HG03025 (cell line): ENCODE results near the gene POLDIP3.

ENCODE experiments used
- ATAC-seq: cut with Tn5 transposase; IDR thresholded peaks from one replicate; pipeline ENCODE4 v1.9.1; 2021; ENCODE audit warnings: mild to moderate bottlenecking, moderate library complexity; ENCODE audit not compliant: unreplicated experiment, low FRiP score

Gene POLDIP3, protein sequence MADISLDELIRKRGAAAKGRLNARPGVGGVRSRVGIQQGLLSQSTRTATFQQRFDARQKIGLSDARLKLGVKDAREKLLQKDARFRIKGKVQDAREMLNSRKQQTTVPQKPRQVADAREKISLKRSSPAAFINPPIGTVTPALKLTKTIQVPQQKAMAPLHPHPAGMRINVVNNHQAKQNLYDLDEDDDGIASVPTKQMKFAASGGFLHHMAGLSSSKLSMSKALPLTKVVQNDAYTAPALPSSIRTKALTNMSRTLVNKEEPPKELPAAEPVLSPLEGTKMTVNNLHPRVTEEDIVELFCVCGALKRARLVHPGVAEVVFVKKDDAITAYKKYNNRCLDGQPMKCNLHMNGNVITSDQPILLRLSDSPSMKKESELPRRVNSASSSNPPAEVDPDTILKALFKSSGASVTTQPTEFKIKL

DNA sequence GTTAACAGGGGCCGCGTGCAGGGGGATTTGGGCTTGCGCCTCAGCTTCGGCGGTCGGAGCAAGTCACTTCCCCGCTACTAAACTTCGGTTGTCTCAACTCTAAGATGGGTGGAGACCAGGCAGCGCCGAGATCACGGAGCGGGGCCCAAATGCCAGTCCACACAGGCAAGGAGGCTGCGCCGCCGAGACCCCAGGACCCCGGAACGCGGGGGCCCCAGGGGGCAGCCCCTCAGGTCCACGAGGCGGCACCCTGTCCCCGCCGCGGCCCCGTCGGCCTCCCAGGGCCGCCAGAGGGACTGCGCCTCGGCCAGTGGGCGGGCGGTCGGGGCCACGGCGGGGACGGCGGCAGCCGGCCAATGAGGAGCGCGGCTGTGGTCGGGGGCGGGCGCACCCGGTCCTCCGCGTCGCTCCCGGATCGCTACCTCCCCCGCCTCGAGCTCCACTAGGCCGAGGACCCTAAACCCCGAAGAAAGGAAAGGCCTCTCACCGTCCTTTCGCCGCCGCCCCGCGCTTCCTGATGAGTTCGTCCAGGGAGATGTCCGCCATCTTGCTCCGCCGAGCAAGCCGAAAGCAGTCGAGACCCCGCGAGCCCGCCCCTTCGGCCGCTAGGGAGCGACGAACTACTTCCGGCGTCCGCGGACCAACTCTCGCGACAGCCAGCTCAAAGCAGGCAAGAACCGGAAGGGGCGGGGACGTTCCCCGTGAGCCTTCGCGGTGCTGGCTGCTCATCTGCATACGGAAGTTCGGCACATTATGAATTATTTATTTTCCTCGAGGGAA, at the start of gene POLDIP3:
POLDIP3 (minus strand) TSS at position 572 of the 780 bp plus-strand sequence; CDS start at position 546, 26 bp downstream.
- peak; percentile 53 for ATAC-seq

DNA sequence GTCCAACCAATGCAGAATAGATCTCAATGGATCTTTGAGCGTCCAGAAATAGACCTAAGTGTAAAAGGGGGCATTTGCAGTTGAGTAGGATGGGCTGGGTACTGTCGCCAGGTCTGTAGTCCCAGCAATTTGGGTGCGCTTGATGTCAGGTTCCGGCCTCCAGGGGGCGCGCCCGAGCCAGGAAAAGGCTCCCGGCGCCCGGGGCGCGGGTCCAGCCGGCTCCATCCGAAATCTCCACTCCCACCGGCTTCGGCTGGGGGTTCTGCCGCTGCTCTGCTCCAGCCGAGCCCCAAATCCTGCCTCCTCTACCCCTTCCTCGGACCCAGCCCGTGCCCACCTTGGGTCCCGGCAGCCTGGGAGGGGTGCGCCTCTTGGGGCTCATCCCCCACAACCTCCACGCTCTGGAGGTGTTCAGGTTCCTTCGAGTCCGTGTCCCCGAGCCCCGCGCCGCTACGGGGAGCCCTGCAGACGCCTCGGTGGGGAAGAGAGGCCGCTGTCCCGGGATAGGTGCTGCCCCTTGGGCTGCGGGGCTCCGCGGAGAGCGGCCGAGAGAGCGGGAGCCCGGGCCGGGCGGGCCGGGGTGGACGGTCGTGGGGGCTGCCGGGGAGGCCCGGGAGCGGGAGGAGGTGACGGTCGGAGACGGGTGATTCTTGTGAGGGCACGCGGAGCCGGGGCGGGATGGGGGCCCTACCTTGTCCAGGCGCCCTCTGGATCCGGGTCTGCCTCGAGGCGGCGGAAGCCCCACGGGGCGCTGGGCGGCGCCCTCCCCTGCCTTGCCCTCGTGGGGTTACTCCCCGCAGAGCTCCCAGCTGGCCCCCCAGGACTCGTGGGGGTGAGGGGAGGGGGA, 47.5 kb upstream of the POLDIP3 start:
- no peak for ATAC-seq

- ATAC-seq: no peak
These were observed 41.9 kb upstream of the POLDIP3 start for GRCh38 chr22:42656578-42656977.

- ATAC-seq: no peak
These were observed 41.0 kb upstream of the POLDIP3 start for GRCh38 chr22:42655693-42656092.

GRCh38 chr22:42654436-42655073, 39.9 kb upstream of the POLDIP3 start:
- no peak for ATAC-seq

DNA sequence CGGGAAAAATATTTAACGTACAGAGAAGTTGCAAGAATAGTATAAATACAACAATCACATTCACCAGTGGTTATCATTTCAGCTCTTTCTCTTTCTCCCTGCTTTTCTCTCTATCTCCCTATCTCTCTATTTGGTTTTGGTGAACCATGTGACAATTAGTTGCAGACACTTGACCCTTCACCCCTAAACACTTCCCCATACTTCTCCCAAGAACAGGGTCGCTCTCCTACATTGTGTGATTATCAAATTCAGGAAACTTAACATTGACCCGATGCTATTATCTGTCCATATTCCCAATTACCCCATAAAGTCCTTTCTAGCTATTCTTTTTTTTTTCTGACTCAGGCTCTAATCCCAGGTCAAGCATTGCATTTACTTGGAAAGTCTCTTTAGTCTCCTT, 39.3 kb upstream of the POLDIP3 start:
- no peak for ATAC-seq

GRCh38 chr22:42651134-42651533, 36.5 kb upstream of the POLDIP3 start:
- ATAC-seq: no peak

- ATAC-seq: peak; percentile 37
These were observed 34.8 kb upstream of the POLDIP3 start, which contains the start of gene CYB5R3 for GRCh38 chr22:42649246-42650099. Gene CYB5R3, minus strand, starts transcription at chr22:42649392. Its CDS starts 77 bp downstream, at chr22:42649315.

GRCh38 chr22:42648368-42649245, 33.9 kb upstream of the POLDIP3 start:
- peak; percentile 39 for ATAC-seq

- ATAC-seq: no peak
These were observed 33.3 kb upstream of the POLDIP3 start for GRCh38 chr22:42648017-42648367.

DNA sequence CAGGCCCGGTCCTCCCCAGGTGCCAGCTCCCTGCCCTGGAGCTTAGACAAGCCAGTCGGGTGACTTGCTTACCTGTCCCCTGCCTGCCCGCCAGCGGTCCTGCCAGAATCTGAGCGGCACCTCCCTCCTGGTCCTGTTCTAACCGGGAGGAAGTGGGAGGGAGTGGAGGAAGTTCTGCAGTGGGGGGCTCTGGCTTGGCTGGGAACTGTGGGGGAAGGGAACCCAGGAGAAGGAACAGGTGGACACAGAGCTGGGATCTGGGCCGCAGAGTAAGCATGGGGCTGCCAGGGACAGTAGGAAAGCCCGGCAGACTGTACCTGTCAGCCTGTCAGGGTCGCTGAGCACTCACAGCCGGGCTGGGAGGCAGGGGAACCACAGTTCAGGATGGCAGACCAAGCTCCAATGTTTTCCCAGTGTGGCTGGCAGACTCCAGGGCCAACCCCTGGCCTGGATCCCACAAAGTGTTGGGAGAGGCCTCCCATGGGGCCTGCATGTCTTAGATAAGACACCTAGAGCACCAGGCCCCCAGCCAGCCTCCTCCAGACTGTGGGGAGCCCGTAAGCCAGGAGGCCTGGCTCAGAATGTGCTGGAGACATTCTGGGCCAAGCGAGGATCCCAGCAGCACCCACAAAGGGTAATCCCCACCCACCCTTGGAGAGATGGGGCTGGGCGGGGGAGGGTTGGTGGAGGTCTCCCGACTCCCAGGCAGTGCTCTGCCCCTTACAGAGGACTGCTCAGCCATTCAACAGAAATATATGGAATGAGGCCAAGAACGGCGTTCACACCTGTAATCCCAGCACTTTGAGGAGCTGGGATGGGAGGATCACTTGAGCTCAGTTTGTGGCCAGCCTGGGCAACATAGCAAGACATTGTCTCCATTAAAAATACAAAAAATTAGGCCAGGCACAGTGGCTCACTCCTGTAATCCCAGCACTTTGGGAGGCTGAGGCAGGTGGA, 32.2 kb upstream of the POLDIP3 start:
- no peak for ATAC-seq

GRCh38 chr22:42645938-42646568, 31.4 kb upstream of the POLDIP3 start:
- no peak for ATAC-seq

DNA sequence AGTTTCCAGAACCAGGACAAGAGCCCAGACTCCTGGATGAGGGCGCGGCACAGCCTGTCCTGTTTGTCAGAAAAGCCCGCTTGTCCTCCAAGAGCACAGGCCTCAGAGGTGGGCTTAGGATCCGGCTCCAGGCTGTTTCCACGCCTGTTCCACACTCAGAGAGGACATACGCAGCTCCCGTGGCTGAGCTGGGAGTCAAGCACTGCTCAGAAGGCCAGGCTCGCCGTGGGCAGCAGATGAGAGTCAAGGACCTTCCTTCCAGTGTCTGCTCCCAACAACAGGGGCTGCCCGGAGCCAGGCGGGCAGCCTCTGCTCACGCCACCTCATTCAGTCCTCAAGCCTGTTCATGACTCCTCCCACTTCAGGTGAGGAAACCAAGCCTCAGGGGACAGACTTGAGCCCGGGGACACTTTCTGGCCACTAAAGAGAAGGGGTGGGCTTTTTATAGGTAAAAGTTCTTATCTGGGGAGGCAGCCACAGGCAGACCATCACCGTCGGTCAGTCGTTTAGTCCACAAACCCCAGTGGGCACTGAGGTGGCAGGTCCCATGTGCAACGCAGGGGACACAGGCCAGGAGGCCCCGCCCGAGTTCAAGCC, 30.8 kb upstream of the POLDIP3 start:
- no peak for ATAC-seq

DNA sequence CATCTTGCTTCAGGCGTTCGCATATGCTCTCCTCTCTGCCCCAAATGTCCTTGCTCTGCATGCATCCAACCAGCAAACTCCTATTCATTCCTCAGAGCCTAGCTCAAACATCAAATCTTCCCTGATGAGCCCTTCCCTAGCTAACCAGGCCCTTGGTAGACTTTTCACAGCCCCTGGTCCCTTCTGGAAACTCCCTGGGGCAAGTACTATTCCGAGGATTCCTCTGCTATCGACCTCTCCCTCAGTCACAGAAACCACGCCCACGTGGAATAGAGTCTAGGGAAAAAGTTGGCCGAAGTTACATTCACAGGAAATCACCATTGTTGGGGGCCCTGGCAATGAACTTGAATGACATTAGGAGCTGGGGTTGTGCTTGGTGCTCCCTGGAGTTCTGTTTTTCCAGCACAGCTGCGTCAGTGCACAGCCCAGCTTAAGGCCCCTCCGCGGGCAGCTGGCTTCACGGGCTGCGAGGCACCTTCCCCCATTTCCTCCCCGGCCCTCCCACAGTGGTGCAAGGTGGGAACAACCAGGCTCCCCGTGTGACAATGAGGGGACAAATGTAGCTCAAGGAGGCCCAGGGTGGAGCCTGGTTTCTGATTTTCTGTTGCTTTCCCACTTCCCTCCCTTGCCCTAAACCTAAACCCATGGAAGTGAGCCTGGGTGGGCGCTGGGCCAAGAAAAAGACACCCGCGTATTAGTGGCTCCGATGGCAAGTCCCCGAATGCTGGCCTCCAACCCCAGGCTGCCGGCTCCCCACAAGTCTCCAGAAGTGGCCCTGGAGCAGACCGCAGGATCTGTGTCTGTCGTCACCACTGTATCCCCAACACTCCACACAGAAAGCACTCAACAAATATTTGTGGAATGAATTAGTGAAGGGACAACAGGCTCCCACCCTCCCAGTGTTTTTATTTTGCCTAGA, 30.0 kb upstream of the POLDIP3 start:
- no peak for ATAC-seq

DNA sequence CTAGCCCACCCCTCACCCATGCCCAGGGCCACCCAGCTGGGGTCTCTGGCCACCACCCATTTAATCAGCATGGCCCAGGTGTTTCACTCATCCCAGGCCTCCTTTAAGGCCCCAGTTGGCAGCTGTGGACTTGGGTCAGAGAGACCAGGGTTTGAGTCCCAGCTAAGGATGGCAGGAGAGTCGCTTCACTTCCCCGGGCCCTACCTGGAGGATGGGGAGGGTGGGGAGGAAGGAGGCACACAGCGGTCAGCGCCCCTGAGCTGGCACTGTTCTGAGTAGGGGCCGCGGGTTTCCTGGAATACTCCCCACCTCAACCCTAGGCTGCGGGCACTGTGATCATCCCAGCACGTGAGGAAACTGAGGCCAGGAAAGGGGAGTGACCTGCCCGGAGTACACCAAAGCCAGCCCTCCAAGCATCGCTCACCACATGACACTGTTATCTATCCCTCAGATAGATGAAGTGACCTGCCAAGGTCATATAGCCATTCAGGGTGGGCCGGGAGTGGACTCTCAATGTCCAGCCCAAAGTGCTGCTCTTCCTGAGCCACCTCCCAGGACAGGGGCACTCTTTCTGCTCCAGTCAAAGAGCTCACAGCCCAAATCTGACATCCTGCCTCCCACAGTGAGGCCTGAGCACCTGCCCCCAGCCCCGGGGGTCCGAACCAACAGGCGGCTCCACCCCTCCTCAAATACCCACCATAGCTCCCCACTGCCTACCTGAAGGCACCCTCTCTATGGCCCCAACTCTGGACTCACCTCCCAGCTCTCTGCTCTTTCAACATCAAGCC, 29.1 kb upstream of the POLDIP3 start:
- no peak for ATAC-seq
